Embryonic facial prominence (tissue), 1 donor: ENCODE data around the gene LRRC26.

ENCODE experiments used
- DNase-seq: peaks from one replicate; pipeline ENCODE4 v3.0.0-alpha.2; 2016; ENCODE audit errors: extremely low spot score

The LRRC26 gene

GRCh38 chr9:137183980-137184595, 14.2 kb upstream of the LRRC26 start:
- DNase-seq: no peak

GRCh38 chr9:137182836-137183235, 13.0 kb upstream of the LRRC26 start:
- DNase-seq: no peak

- DNase-seq: no peak
Measured at GRCh38 chr9:137181680-137182079, 11.8 kb upstream of the LRRC26 start.

GRCh38 chr9:137180491-137180890, 10.6 kb upstream of the LRRC26 start:
- DNase-seq: no peak

GRCh38 chr9:137179761-137180160, 9.9 kb upstream of the LRRC26 start:
- DNase-seq: no peak

GRCh38 chr9:137178939-137179630, 9.2 kb upstream of the LRRC26 start:
- no peak for DNase-seq

- no peak for DNase-seq
Measured at GRCh38 chr9:137178201-137178938, 8.5 kb upstream of the LRRC26 start.

GRCh38 chr9:137176302-137177182, 6.7 kb upstream of the LRRC26 start:
- no peak for DNase-seq

GRCh38 chr9:137175345-137175961, 5.6 kb upstream of the LRRC26 start:
- DNase-seq: no peak

GRCh38 chr9:137174722-137175293, 5.0 kb upstream of the LRRC26 start:
- DNase-seq: no peak

GRCh38 chr9:137173796-137174664, 4.2 kb upstream of the LRRC26 start:
- DNase-seq: no peak

- DNase-seq: no peak
Measured at GRCh38 chr9:137172901-137173795, 3.3 kb upstream of the LRRC26 start.

- no peak for DNase-seq
Measured at GRCh38 chr9:137171149-137171900, 1.5 kb upstream of the LRRC26 start.

- no peak for DNase-seq
Measured at GRCh38 chr9:137170486-137171148, 766 bp upstream of the LRRC26 start.

GRCh38 chr9:137168904-137169856, 671 bp downstream of the LRRC26 start:
- no peak for DNase-seq

GRCh38 chr9:137168573-137168903, 1.3 kb downstream of the LRRC26 start:
- no peak for DNase-seq
